Activated CD8-positive, alpha-beta memory T cell treated with anti-CD3 and anti-CD28 coated beads, Interleukin-2, amount 50 U/mL, for 1 hour (primary cell): ENCODE results near the gene NCOA5.
"Not testable (repeated sequence)": the region's sequence is repeated elsewhere in the genome, so short reads cannot be mapped to it uniquely, and the experiment has no call there.

Experiments
- DNase-seq: peaks from one replicate; pipeline ENCODE4 v3.0.0-alpha.2; 2020; ENCODE audit errors: extremely low read depth

NCOA5 gene

DNA sequence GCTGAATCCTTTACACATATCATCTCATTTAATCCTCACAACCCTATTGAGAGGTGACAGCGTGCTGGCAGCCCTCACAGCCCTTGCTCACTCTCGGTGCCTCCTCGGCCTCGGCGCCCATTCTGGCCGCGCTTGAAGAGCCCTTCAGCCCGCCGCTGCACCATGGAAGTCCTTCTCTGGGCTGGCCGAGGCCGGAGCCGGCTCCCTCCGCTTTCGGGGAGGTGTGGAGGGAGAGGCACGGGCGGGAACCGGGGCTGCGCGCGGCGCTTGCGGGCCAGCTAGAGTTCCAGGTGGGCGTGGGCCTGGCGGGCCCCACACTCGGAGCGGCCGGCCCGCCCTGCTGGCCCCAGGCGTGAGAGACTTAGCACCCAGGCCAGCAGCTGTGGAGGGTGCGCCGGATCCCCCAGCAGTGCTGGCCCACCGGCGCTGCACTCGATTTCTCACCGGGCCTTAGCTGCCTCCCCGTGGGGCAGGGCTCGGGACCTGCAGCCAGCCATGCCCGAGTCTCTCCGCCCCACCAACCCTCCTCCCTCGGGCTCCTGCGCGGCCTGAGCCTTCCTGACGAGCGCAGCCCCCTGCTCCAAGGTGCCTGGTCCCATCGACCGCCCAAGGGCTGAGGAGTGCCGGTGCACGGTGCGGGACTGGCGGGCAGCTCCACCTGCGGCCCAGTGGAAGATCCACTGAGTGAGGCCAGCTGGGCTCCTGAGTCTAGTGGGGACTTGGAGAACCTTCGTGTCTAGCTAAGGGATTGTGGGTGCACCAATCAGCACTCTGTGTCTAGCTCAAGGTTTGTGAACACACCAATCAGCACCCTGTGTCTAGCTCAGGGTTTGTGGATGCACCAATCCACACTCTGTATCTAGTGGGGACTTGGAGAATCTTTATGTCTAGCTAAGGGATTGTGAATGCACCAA lies 2.1 kb upstream of the NCOA5 start:
- not testable (repeated sequence) for DNase-seq

DNA sequence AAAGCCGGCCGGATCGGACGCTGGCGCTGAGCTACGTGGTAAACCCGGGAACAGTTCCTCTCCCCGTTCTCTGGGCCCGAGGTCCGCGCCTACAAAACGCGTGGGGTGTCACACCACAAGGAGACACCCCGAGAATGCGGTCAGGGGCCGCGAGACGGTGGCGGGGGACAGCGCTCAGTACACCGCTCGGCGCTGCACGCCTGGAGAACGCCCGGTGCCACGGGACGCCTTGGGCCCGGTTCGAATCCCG lies 670 bp downstream of the NCOA5 start:
- no peak for DNase-seq

DNA sequence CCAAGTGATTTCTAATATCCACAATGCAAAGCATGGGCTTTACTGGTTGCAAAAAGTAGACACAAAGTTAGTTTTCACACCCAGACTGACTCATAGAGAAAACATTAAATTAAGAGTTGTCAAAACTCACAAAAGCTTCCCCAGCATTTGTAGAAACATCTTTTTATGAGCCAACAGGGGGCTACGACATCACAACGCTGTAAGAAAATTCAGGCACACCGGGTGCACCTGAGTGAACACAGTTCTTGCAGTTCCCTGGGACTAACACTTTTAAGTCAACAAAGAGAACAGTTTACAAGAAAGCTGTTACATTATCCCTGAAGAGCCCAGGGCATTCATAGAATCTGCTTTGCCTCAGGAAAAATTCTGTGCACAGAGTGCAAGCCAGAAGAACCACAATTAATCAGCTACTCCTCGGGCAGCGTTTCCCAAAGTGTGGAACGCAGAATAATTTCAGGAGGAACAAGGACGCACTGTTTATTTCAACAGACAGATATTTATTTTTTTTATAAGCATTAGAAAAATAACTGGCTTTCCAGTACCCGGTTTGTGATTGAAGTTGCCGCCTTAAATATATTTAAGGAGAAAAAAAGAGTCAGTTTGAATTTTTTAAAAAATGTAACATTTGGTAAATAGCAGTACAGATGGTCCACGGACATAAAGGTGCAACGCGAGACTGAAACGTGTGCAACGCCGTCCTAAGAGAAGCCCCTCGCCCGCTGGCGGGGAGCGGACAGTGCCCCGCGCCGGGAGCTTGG lies 1.2 kb downstream of the NCOA5 start:
- DNase-seq, result no peak

DNA sequence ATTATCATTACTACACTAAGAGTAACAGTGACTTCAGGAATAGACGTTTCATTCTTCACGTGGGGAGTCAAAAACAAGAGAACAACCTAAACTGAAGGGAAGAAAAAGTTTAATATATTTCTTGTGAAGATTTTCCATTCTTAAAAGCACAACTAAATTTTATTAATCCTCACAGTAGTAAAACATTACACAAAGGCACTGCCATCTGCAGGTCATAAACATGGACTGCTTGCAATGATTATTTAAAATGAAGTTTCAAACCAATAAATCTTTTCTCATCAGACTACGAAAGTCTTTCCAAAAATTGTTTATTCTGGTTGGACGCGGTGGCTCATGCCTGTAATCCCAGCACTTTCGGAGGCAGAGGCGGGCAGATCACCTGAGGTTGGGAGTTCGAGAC lies 2.6 kb downstream of the NCOA5 start:
- no peak for DNase-seq

DNA sequence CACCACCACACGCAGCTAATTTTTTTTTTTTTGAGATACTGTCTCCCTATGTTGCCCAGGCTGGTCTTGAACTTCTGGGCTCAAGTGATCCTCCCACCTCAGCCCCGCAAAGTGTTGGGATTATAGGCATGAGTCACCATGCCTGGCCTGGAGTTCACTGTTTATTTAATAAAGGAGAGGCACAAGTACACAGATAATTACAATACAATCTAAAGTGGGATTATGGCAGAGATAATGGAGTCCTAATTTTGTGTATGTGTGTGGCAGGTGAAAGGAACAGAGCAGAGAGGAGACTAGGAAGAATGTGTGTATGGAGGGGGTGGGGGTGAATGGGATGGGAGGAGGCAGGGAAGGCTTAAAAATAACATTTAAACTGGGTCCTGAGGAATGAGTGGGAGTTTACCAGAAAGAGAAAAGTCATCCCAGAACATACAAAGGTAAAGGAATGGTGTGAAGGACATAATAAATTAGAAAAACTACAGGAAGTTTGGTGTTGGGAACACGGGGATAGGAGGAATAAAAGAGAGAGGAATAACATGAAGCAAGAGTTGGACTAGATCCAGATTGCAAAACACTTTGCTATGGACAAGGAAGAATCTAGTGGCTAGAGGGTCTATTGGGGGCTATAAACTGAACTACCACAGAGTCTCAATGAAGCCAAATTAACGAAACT lies 4.4 kb downstream of the NCOA5 start:
- DNase-seq, result no peak

DNA sequence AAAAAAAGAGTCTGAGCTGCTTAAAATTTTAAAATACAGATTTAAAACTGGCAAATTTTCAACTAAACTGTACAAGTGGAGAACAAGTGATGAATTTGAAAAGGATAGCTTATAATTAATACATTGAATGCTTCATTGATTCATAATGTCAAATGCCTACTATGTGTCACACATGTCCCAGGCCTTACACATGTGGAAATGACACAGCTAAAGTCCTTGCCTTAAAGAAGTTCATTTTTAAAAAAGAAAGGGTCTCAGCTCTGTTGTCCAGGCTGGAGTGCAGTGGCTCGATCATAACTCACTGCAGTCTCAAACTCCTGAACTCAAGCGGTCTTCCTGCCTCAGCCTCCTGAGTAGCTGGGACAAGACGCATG lies 5.0 kb downstream of the NCOA5 start:
- DNase-seq, result no peak

DNA sequence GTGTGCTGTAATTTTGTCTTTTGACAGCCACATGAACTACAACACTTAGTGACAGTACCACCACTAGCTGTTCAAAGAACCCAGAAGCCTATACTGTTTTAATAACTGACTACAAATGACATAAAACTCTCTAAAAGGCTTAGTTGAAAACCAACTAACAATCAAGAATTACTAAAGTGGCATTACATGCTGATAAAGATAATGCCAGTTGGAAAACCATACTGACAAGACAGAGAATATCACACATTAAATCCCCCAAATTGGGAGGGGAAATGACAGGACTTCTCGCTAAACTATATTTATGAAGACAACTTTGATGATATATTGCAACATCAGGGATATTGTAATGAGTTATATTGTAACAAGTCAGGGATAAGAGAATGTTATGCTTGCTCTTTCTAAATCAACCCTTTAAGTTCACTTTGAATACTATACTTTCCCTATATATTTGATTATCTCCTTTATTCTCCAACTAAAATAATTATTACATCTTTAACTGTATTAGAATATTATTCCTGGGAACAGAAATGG lies 6.2 kb downstream of the NCOA5 start:
- no peak for DNase-seq

DNA sequence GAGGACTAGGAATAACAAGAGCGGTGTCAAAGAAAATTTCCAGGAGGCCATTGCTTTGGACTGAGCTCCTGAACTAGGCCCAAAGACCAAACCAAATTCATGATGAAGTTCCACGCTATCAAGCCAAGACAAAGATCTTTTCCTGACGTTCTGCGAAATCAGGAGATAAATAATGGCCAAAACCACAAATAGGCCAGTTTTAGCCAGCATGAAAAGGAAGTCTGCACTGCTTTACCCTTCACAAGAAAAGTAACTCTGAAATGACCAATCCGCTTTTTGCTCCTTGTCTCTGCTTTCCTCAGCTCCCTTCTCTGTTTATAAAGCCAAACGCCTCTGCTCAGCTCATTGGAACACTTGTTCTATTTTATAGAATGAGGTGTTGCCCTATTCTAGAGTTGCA lies 6.7 kb downstream of the NCOA5 start:
- DNase-seq, result no peak

DNA sequence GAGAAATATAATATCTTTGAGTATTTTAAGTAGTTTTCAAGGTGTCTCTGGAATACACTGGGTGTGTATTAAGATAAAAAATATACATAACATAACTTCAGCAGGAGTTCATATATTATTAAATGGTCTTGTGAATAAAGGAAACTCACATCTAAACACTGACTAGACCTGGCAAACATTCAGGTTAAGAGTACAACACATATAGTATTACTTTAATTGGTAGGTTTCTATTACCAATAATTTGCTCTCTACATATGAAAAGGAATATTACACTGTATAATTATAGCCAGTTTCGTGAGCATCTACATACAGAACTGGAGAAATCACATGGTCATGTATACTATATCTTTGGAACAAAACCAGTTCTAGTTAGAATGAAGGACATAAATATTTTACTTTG lies 8.7 kb downstream of the NCOA5 start:
- DNase-seq, result no peak

DNA sequence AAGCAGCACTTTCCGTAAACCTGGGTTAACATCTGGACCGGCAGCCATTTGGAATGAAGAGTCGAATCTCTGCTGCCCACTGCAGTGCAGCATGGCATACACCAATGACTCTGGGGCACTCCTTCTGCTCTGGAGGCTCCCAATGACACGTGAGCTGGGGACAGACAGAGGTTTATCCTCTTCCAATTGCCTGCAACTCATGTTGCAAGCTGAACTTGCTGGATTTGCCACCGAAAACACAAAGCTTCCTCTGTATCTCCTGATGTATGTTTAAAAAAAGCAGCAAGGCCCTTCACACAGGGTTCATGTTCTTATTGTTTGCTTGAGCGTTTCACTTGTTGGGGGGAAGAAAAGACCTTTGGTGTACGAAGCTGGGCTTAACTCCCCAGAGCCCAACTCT lies 10.8 kb downstream of the NCOA5 start:
- no peak for DNase-seq

DNA sequence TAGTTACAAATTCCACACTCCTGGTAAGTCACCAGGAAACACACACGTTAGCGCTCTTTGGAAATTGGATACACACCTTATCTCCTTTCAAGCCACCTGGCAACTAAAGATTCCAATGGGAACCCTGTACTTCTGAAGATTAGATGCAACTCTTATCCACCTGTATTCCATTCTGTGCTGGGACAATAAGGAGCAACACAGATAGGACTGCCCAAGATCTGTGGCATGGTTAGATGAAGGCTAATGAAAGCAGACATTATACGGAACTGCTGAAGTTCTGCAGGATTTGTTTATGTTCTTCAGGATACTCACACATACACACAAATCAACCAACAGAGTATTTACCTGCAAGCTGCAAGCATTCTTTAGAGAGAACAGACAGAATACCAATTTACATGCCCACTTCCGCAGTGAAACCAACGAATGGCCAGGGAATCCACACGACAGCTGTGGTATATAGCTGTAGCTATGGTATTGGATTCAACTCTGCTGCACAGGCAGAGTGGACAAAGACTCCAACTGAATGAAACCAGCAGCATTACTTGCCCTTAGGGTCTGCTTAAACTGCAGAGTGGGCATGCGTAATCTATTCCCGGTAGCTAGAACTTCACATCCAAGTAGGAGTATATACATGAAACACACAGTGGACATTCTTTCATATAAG lies 12.0 kb downstream of the NCOA5 start:
- DNase-seq, result no peak

DNA sequence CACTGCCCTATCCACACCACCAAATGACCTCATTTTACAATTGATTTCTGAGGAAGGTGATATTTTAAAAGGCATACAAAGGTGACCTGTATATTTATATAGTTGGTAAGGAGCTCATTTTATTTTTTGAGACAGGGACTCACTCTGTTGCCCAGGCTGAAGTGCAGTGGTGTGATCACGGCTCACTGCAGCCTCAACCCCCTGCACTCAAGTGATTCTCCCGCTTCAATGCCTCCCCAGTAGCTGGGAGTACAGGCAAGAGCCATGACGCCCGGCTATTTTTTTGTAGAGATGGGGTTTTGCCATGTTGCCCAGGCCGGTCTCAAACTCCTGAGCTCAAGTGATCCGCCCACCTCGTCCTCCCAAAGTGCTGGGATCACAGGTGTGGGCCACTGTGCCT lies 13.0 kb downstream of the NCOA5 start:
- DNase-seq, result no peak

DNA sequence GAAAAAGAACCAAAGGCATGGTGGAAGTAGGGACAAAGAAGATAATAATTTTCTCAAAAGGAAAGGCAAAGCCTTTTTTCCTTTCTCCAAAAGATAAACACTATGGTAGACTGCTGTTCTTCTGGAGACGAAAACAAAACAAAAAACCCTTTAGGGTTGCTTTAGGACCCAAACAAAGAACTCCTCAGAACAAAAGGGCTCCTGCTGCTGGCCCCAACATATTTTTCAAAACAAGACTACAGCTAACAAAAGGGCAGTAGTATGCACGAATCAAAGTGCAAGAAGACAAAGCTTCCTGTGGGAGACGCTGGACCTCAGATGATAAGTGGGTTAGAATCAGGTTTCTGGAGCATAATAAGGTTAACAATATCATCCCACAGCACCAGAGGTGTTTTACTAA lies 15.8 kb downstream of the NCOA5 start:
- DNase-seq, result no peak

DNA sequence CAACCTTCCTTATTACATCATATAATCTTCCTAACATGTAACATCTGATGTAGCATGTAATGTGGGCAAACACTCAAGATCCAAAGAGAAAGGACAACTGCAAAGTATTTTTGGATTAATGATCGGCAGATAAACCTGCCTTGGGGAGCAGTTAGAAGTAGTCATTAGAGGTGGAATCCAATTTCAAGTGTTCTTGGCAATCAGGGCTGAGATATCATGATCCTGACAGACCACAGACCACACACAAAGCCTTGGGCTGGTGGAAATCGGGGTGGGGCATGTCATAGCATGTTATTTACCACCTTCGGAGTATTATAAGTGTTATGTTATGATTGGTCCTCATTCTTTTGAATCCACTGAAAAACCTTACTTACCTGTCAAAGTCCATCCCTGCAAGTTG lies 16.3 kb downstream of the NCOA5 start:
- DNase-seq, result no peak

DNA sequence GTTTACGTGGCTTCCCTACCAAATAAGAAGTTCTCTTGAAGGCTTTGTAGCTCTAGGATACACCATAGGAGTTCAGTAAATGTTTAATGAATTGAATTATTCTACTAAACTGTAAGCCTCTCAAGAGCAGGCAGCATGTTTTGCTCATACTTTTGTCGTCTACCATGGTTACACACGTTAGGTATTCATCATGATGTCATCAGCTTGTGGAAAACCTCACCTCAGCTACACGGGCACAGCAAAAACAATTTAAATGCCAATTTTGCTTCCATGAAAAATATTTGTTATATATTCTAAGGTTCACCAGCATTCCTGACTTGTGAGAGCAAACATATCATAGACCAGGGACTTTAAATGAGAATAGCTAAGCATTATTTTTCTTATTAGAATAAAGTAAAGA lies 16.7 kb downstream of the NCOA5 start:
- DNase-seq, result no peak

DNA sequence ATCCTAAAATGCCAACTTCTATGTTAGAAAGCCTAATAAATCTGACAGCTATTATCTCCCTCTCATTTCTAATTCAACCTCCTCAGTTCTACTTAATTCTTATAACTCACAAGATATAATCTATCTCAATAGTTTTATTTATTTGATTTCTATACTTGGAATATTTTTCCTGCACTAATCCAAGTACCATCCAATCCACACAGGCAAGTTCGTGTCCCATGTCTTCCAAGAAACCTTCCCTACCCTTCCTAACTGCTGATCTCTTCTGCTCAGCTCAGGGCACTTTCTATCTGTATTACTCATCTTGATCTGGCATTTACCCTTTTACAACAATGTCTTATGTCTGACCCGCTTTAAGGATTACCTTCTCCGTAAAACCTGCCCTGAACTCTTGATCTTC lies 18.2 kb downstream of the NCOA5 start:
- no peak for DNase-seq

DNA sequence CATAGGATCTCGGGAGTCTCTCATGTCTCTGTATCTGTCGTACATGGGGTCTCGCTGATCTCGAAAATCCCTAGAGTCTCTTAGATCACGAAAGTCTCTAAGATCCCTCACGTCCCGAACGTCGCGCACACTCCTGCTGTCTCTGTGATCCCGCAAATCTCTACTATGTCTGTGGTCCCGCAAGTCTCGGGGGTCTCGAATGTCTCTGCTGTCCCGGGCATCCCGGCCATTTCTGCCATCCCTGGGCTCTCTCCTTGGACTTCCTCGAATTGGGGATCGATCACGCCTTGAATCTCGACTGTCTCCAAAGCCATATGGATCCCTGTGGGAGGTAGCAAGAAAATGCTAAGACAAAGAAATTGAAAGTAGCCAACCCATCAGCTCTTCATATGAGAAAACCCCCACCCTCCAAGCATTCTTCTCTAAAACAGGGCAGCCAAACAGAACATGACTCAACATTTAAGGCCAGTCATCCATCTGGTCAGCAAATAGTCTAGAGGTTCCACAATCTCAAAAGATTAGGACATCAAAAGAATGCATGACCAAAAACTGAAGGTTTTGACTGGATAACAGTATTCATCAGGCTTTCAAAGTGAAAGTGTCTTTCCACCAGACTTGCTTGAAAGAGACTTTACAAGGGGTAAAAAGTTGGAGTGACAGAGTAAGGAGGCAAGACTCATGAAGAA lies 19.4 kb downstream of the NCOA5 start:
- DNase-seq, result no peak

DNA sequence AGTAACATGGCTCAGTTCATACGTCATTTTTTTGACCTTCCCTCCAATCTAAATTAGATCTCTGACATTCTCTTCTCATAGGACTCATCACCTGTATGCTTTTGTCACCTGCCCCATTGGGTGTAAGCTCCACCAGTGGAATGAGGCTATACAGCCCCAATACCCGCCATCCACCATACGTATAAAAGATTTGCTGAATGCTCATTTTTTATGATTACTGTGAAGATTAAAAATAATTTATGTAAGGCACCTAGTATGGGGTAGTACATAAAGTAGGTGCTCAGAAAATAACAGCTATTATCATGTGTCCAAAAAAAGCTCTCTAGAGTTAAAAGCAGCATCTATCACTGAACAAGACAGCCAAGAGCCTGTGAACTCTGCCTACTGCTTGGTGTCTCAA lies 24.1 kb downstream of the NCOA5 start:
- DNase-seq, result no peak

DNA sequence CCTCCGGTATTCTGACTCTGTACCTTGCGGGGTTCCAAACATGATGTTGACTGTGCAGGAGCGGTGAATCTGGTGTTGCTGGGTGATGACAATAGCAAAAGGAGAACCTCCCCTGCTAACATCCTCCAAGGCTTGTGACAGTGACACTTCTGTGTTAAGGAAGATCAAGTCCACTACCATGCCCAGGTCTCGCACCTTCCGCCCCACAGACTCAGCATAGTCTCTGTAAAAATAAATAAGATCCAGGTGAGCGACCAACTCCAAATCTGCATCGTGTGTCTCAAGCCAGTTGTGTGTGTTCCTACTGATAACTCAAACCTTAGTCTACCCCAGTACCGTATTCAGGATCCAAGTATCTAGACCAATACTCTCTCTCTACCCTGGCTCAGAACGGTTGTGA lies 24.8 kb downstream of the NCOA5 start:
- DNase-seq, result no peak

DNA sequence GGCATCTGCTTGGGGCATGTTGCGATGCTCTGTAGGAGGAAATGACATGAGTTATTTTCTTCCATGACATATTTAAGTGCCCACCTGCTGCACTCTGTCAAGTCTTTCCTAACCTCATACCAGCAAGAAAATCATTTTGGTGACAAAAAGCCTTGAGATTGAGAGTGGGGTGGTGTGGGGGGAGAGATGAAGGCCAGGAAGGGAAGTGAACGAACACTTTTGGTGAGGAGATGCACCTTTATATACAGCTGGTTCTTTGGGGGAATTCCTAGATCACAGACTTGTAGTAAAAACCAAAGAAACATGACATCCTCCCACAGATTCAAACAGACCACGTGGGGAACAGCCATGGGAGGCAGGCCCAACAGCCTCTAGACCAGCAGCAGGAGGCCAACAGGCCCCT lies 26.1 kb downstream of the NCOA5 start:
- DNase-seq, result no peak

DNA sequence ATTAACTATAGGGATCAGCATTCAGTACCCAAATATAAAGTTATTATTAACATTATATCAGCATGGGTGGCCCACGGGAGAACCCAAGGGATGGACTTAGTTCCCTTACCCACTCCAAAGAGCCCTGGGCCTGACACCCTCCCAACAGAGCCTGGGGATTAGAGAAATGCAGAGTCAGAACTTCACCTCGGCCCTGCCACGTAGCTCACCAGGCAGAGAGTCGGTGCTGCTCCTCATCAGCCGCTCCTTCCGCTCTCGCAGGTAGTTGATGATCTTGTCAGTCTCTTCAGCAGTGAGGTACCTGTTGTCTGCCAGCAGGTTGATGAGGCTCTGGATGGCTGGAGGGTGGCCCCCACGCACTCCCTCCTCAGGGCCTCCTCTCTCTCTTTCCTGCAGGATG lies 26.6 kb downstream of the NCOA5 start:
- DNase-seq, result no peak

DNA sequence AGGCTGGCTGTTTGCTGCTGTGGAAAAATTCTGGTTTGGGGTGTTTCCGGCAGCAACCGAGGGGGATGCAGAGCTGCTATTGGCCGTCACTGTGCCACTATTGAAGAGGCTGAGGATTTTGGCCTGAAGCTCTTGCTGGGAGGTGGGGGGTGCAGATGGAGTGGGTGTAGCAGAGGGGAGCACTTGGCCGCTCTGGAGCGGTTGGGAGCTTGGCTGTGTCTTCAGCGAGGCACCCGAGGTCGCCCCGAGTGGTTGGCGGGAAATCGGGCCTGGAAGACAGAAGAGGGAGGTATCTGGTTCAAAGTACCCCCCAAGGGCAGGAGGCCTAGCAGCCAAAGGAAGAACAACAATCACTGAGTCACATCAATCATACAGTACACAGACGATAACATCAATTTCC lies 27.1 kb downstream of the NCOA5 start:
- DNase-seq, result no peak
